Endothelial cell of hepatic sinusoid (primary cell): ENCODE measurements around the gene TPRN.
"Not testable (repeated sequence)": the region's sequence is repeated elsewhere in the genome, so short reads cannot be mapped to it uniquely, and the experiment has no call there.

ENCODE experiments used
- in situ Hi-C: cut with HindIII; loops from 2 replicates; pipeline ENCODE4 v1.10.0; 2017; ENCODE audit warnings: low sequenced_read_pairs

Gene TPRN

GRCh38 chr9:137200311-137201204 is at the start of gene TPRN:
Gene TPRN (minus strand): TSS chr9:137200741. CDS start chr9:137200711, 30 bp downstream.
- in situ Hi-C loops = no loop called here

- in situ Hi-C loops = no loop called here
Observed at GRCh38 chr9:137247916-137248175, 47.3 kb upstream of the TPRN start.

GRCh38 chr9:137247135-137247915 is 46.8 kb upstream of the TPRN start:
- in situ Hi-C loops = no loop called here

GRCh38 chr9:137245450-137246421 is 45.2 kb upstream of the TPRN start:
- in situ Hi-C loops = no loop called here

GRCh38 chr9:137244486-137245449 is 44.2 kb upstream of the TPRN start:
- in situ Hi-C loops = no loop called here

- in situ Hi-C loops = no loop called here
Observed at GRCh38 chr9:137243626-137244485, 43.3 kb upstream of the TPRN start.

GRCh38 chr9:137243266-137243625 is 42.7 kb upstream of the TPRN start:
- in situ Hi-C loops = not testable (repeated sequence)

GRCh38 chr9:137242269-137243203 is 42.0 kb upstream of the TPRN start:
- in situ Hi-C loops = no loop called here

- in situ Hi-C loops = no loop called here
Observed at GRCh38 chr9:137241490-137242268, 41.1 kb upstream of the TPRN start.

GRCh38 chr9:137240841-137241489 is 40.4 kb upstream of the TPRN start, which contains the start of gene TUBB4B:
Gene TUBB4B (plus strand): TSS chr9:137241287. CDS start chr9:137241361, 74 bp downstream.
- in situ Hi-C loops = no loop called here

GRCh38 chr9:137240318-137240840 is 39.8 kb upstream of the TPRN start:
- in situ Hi-C loops = no loop called here

- in situ Hi-C loops = not testable (repeated sequence)
Observed at GRCh38 chr9:137239541-137240200, 39.1 kb upstream of the TPRN start.

- in situ Hi-C loops = no loop called here
Observed at GRCh38 chr9:137237759-137238726, 37.5 kb upstream of the TPRN start.

- in situ Hi-C loops = no loop called here
Observed at GRCh38 chr9:137236936-137237421, 36.4 kb upstream of the TPRN start.
